ENCODE data around the gene HEPHL1.
"Not testable (repeated sequence)": the region's sequence is repeated elsewhere in the genome, so short reads cannot be mapped to it uniquely, and the experiment has no call there.

Gene HEPHL1

DNA sequence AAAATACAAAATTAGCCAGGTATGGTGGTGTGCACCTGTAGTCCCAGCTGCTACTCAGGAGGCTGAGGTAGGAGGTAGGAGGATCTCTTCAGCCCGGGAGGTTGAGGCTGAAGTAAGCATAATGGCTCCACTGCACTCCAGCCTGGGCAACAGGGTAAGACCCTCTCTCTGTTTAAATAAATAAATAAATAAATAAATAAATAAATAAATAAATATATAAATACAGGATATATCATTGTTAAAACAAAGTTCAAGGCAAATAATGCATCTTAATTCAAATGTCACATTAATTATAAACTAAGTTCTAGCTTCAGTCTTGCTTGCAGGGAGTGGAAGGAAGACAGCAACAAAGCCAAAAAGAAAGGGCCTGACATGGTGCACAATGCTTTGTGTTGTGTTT, 63.0 kb downstream of the HEPHL1 start:
- DNase-seq (ENCODE audit: low spot score), result no peak

DNA sequence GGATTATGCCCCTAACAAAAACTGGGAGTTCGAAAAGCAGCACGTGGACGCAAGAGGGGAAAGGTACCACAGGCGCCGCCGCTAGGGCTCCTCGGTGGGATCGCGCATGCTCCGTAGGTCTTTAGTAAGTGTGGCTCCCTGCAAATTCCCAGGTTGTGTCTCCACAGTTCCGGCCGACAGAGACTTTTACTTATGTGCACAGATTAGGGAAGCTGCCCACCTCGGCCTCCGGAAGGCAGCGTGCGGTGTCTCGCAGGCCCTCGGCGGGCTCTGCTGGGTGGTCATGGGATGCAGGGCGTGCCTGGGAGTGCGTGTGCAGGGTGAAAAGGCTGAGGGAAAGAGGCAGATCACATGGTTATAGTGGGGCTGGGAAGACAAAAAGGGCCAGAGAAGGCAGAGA, 67.8 kb downstream of the HEPHL1 start:
- DNase-seq (ENCODE audit: low spot score), result no peak

DNA sequence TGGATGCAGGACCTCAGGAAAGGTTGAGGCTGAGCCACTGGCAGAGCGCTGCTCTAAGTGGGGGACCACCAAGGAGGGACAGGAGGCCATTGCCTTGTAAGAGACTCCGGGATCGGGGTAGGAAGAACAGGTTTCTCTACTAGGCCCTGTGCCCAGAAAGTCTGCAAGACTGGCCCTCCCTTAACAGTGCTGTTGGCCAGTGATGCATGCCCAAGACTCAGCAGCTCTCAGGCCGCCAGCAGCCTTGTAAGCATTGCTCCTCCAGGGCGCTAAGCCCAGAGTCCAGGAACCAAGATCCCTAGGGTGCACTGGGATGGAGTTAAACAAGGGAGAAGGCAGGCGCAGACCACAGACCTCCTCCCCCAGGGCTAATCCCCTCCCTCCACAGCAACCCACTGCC, 68.2 kb downstream of the HEPHL1 start:
- DNase-seq (ENCODE audit: low spot score), result no peak

DNA sequence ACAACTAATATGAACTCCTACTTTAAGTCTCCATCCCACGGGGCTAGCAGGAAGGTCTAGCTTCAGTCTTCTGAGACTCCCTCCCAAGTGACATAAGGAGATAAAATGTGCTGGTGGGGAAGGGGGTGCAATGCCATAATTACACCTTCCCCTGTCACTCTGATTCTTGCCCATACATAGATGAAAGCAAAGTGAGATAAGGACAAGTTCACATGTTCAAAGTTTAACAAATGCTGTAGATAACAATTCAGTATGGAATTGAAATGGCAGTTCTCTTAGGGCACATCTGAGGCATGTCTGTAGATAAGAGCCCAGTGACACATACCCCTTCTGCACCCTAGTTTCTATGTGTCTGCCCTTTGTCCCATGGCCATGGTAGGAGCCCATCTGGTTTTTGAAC, 69.2 kb downstream of the HEPHL1 start:
- no peak for DNase-seq (ENCODE audit: low spot score)

DNA sequence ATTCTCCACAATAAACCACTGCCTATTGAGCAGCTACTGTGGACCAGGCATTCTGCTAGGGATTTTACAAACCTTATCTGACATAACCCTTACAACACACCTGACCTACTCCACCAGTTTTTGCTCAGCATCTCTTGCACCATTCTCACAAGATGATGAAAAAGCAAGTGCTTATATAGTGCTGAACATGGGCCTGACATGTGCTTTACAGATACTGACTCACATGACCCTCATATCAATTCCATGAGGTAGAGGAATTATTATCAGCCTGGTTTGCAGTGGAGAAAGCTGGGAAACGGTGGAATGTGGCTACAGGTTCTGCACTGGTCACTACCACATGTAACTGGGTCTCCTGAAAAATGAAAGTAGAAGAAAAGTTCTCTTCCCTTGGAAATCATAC, 69.9 kb downstream of the HEPHL1 start:
- DNase-seq (ENCODE audit: low spot score), result no peak

DNA sequence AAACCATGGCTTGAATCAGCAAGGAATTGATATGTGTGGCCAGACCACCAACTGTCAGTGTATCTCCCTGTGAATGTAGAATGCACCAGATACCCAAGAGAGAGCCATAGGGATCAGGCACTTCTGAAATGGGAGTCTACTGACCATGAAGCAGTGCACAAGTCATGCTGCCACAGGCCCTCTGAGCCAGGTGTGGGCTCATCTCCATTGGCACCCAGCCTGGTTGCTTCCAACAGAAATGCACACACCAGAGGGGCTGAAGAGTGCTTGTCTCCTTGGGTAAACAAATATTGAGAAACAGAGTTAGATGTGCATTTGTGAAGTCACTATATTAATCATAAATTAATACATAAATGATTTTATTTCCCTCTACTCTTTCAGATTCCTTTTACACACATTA, 79.1 kb downstream of the HEPHL1 start:
- no peak for DNase-seq (ENCODE audit: low spot score)

DNA sequence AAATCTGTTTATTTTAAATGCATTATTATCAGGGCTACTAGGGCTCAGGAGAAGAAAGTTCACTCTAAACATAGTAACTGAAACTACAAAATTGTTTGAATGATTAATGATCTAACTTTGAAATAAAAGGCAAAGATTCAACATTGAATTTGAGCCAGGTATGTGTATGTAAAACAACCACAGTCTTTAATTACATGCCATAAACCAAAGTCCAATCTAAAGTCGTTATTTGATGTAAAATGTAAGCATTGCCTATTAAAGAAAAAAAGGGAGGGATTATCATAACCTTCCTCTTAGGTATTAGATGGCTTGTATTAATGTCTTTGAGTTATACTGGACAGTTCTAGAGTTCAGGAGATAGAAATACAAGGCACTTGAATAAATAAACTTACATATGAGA, 82.3 kb downstream of the HEPHL1 start:
- DNase-seq (ENCODE audit: low spot score), result peak; percentile 4

DNA sequence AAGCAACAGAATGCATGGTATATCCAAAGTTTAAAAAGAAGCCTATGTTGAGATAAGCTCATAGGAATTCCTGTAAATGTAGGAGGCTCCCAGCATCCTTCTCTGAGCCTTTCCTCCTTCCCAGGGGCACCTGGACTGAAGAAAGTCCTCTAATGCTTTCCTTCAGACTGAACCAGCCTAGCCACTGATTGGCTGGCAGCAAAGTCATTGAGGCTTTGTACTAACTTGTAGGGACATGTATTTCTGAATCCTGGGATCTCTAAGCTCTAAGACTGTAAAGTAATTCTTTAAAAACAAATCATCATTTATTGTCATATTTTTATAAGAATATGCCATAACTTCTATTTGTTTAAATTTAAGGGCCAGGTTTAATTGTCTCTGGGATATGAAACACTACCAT, 83.6 kb downstream of the HEPHL1 start:
- DNase-seq (ENCODE audit: low spot score), result no peak

DNA sequence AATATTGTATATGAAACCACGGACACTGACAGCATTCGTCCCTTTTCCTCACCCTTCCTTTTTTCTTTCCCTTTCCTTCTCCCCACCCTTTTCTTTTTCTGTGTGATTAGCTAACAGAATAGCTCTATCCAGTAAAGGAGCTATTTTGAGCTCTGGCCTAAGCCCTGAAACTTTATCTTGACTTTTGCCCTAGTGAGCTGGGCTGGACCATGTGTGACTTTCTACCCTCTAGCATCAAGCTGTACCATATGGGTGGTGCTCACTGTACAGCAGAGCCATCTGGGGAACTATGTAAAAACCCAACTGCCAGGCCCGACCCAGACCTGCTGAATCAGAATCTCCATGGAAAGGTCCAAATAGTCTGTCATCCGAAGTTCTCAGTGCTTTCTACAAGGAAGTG, 85.6 kb downstream of the HEPHL1 start:
- DNase-seq (ENCODE audit: low spot score), result no peak

DNA sequence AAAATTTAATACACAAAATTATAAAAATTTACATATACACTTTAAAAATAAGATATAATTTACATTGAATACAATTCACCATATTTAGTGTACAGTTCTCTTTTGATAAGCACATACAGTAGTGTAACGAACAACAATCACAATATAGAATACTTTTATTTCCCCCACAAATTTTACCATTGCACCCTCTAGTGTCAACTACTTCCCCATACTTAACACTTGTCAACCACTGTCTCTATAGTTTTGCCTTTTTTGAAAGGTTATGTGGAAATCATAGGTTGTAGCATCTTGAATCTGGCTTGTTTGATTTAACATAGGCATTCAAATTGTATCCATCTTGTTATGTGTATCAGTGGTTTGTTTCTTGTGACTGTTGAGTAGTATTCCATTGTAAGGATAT, 86.2 kb downstream of the HEPHL1 start:
- no peak for DNase-seq (ENCODE audit: low spot score)

DNA sequence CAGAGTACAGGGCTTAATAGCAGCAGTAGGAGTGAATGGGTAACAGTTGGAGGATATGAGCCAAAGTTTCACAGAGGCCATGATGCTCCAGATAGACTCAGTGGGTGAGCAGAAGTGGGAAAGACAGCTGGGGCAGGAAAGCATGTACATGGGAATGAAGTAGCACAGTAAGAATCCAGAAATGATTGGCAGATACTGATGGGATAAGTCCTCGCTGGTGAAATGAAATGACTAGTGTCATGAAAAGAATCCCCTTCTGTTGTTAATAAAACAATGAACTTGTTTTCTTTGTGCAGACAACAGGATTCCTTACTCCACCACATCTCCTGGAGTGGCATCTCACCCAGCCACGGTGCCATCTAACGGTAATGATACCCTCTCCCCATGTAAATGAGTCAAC, 90.1 kb downstream of the HEPHL1 start:
- no peak for DNase-seq (ENCODE audit: low spot score)

DNA sequence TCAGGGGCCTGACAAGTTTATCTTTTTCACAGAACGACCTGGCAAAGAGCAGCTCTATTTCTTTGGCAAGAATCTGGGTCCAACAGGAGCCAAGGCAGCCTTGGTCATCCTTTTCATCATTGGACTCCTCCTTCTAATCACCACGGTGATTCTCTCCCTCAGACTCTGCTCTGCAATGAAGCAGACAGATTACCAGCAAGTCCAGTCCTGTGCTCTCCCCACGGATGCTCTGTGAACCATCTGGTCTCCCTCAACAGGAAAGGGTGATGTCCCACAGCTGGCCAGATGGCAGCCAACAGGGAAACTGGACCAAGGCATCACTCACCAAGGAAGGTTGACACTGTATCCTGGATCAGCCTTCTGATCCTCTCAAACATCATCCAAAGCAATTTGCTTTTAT, 90.5 kb downstream of the HEPHL1 start:
- DNase-seq (ENCODE audit: low spot score), result no peak

DNA sequence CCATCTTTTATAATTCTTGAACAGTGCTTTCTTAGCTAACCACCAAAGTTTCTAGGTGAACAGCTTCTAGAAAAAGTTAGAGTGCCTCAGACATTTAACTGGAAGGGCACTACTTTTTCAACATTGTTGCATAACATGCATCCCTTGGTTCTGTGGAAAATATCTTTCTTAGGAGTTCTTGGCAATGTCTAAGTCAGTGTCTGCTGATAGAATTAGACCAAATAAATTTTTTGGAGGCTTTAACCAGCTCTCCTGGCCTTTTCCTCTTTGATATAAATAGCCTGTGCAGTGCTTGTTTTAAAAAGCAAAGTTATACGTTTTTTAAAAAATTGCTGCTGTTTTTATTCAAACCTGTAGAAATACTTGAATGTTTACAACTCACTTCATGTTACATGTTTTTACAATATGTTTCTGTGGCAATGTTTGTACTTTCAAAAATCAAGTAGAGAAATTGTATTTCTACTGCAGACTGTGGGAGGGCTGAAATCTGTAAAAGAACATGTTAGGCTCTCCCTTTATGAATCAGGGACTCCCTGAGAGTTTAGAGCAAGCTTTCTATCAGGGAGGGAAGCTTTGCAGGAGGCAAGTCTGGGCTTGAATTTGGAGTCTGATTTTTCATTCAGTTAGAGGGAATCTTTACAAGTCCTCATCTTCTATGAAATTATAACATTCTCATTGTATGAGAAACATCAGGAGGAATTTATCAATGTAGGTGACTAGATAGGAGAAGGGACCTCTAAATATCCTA, 91.2 kb downstream of the HEPHL1 start:
- DNase-seq (ENCODE audit: low spot score), result no peak

DNA sequence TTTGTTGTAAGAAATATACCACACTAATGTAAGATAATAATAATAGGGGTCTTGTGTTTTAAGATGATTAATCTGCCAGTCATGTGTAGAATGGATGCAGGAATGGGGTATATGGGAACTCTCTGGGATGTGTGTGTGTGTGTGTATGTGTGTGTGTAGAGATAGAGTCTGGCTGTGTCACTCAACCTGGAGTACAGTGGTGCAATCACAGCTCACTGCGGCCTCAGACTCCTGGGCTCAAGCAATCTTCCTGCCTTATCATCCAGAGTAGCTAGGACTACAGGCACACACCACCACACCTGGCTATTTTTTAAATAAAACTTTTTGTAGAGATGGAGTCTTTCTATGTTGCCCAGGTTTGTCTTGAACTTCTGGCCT, 96.0 kb downstream of the HEPHL1 start:
- DNase-seq (ENCODE audit: low spot score), result no peak

DNA sequence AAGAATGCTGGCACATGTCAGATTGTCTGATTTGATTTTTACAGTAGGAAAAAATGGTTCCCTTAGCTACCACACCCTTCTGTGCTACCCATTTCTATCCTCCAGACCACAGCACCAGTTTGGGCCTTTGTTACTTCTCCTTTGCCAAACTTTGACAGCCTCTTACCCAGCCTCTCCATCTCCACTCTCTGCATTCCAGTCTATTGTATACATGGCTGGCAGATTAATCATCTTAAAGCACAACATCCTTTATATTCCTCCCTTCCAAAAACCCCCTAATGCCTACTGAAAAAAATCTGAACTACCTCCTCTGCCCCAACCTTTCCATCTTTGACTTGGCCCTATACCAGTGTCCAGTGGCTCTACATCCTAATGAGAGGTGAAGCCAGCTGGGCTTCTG, 96.7 kb downstream of the HEPHL1 start:
- no peak for DNase-seq (ENCODE audit: low spot score)

DNA sequence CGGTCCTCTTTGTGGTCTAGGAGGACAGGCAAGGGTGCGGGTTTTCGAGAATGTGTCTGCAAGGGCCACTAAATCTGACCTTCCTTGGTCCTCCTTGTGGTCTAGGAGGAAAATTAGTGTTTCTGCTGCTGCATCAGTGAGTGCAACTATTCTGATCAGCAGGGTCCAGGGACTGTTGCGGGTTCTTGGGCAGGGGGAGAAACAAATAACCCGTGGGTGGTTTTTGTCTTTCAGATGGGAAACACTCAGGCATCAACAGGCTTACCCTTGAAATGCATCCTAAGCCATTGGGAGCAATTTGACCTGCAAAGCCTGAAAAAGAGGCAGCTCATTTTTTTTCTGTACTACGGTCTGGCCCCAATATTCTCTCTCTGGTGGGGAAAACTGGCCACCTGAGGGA, 98.5 kb downstream of the HEPHL1 start:
- DNase-seq (ENCODE audit: low spot score), result not testable (repeated sequence)

DNA sequence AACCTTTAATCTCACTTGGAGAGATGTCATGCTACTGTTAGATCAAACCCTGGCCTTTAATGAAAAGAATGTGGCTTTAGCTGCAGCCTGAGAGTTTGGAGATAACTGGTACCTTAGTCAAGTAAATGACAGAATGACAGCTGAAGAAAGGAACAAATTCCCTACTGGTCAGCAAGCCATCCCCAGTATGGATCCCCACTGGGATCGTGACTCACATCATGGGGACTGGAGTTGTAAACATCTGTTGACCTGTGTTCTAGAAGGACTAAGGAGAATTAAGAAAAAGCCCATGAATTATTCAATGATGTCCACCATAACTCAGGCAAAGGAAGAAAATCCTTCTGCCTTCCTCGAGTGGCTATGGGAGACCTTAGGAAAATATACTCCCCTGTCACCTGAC, 99.4 kb downstream of the HEPHL1 start:
- DNase-seq (ENCODE audit: low spot score), result not testable (repeated sequence)

DNA sequence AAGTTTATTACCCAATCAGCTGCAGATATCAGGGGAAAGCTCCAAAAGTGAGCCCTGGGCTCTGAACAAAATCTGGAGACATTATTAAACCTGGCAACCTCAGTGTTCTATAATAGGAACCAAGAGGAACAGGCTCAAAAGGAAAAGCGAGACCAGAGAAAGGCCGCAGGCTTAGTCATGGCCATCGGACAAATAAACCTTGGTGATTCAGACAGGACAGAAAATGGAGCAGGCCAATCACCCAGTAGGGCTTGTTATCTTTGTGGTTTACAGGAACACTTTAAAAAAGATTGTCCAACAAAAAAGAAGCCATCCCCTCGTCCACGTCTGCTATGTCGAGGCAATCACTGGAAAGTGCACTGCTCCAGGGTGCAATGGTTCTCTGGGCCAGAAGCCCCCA, 99.8 kb downstream of the HEPHL1 start:
- no peak for DNase-seq (ENCODE audit: low spot score)

DNA sequence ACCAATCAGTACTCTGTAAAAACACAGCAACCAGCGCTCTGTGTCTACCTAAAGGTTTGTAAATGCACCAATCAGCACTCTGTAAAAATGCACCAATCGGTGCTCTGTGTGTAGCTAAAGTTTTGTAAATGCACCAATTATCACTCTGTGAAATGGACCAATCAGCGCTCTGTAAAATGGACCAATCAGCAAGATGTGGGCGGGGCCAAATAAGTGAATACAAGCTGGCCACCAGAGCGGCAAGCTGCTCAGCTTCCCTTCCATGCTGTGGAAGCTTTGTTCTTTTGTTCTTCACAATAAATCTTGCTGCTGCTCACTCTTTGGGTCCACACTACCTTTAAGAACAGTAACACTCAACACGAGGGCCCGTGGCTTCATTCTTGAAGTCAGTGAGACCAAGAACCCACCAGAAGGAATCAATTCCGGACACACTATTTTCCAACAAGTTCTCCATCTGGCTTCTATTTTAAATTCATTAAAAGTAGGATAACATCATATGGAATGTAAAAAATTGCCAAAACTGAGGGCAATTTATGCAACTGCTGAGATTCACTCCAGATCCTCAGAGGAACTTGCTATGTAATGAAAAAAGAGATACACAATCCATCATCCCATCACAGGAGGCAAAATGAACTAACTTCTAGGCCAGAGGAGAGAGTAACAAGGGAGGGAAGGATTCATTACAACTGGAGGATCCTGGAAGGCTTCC, 104.4 kb downstream of the HEPHL1 start:
- DNase-seq (ENCODE audit: low spot score), result no peak

DNA sequence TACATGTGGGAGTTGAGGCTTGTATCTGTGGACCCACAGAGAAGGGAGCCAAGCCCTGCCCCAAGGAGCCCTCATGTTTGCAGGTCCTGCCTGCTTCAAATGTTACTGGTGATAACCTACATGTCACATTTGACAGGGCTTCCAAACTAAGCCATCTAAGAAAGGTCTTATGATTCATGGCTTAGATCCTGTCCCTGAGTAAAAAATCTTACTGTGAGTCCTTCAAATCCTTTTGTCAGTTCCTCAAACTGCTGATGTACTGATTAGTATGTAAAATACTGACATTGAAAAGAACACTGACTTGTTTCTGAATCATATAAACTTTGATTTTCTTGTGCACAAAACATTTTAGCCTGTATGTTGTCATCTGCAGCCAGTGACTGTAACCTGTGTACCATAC, 106.5 kb downstream of the HEPHL1 start:
- no peak for DNase-seq (ENCODE audit: low spot score)

DNA sequence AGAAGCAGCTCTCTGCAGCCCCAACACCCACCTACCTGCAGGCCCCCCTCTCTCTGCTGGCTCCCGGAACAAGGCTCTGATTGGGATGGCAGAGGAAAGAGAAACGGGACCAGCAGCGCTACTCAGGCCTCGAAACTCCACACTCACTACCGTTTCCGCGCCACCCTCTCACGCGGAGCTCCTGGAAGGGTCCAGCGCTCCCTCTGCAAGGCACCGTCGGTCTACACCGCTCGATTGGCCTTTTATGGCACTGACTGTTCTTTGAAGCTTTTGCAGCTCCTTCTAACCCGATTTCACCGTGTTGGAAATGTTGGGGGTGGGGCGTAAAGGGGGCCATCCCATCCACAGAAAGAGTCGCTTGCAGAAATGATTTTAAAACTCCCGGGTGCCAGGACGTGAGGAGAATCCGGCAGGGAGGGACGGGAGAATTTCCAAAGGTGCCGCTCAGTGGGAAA, 107.2 kb downstream of the HEPHL1 start:
- peak; percentile 60 for DNase-seq (ENCODE audit: low spot score)

DNA sequence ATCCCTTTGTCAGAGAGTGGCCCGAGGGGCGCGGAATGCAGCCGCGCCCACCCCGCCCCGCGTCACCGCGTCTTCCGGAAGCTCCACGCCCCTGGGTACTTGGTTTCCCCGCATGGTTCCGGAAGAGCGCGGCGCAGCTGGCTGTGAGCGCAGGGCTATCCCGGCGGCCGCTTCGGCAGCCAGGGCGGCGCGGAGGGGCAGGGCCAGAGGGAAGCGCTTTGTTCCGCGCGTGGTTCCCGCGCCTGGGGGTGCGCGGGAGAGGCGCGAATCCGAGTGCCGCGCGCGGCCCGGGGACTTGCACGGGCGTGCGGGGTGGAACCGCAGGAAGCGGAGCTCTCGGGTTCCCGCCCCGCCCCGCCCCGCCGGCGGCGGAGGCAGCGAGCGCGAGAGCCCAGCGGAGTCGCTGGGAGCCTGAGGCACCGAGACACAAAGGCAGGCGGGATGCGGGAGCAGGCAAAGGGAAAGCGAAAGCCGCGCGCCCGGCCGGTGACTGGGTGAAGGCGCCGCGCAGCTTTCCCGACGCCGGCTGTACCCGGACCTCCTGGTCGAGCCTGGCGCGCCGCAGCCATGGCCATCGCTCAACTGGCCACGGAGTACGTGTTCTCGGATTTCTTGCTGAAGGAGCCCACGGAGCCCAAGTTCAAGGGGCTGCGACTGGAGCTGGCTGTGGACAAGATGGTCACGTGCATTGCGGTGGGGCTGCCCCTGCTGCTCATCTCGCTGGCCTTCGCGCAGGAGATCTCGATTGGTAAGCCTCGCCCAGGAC, 107.8 kb downstream of the HEPHL1 start, which contains the start of gene PANX1:
PANX1 (plus strand) TSS at position 96 of the 766 bp plus-strand sequence; CDS start at position 568, 472 bp downstream.
- DNase-seq (ENCODE audit: low spot score), result peak; percentile 95

Measured in SW480 (cell line).